HG03108 (cell line): ENCODE measurements around the gene CALCOCO2.
"Not testable (repeated sequence)": the region's sequence is repeated elsewhere in the genome, so short reads cannot be mapped to it uniquely, and the experiment has no call there.

Source experiments
- ATAC-seq: cut with Tn5 transposase; IDR thresholded peaks from one replicate; pipeline ENCODE4 v1.9.1; 2021; ENCODE audit warnings: moderate library complexity; ENCODE audit not compliant: unreplicated experiment

Gene CALCOCO2

DNA sequence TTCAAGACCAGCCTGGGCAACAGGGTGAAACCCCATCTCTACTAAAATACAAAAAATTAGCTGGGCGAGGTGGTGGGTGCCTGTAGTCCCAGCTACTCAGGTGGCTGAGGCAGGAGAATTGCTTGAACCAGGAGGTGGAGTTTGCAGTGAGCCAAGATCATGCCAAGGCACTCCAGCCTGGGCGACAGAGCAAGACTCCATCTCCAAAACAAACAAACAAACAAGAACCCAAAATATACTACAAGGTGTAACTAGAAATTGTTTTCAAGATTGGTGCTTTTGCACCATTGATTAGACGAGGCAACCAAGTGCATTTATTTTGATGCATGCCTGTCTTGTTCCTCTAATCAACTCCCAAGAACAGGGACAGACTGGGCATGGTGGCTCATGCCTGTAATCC lies 41.6 kb downstream of the CALCOCO2 start:
- ATAC-seq, result not testable (repeated sequence)

GRCh38 chr17:48873209-48873608 lies 42.4 kb downstream of the CALCOCO2 start:
- no peak for ATAC-seq

- no peak for ATAC-seq
Measured at GRCh38 chr17:48873696-48874443, 43.0 kb downstream of the CALCOCO2 start.

GRCh38 chr17:48878920-48879898 lies 48.4 kb downstream of the CALCOCO2 start:
- no peak for ATAC-seq

DNA sequence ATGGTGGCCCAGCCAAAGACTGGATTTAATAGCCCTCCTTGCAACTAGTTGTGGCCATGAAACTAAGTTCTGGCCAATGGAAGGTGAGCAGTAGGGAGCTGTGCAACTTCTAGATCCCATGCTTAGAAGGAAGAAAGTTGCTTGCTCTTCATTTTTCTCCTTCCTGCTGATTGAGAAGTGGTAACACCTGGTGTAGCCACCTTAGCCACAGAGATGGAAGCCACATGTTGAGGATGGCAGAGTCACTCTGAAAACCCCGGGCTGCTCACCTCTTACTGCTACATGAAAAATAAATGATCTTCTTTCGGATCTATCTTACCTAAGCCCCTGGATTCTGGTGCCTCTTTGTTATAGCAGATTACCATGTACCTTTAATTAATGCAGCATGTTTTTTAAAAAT lies 51.4 kb downstream of the CALCOCO2 start:
- no peak for ATAC-seq

DNA sequence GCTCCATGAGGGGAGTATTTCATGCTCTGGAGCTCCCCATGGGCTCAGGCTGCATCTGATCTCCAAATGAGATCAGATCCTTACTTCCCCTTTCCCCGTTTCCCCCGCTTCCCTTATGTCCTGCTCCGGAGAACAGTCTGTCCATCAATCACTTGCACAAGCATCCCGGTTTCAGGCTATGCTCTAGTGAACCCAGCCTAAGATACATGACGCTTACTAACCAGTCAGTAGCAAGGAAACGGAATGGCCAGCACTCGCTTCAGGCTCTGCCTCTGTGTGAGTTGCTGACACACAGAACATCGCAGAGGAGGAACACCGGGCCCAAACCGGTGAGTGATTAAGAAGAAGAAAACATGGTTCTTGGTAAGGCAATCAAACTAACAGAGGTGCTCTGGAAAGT lies 52.3 kb downstream of the CALCOCO2 start:
- no peak for ATAC-seq

DNA sequence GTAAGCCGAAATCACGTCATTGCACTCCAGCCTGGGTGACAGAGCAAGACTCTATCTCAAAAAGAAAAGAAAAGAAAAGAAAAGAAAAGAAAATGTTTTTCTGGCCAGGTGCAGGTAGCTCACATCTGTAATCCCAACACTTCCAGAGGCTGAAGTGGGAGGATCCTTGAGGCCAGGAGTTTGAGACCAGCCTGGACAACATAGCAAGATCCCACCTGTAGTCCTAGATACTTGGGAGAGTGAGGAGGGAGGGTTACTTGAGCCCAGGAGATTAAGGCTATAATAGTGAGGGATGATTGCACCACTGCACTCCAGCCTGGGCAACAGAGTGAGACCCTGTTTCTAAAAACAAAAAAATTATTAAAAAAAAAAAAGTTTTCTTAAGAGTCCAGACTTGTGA lies 59.3 kb downstream of the CALCOCO2 start:
- ATAC-seq, result no peak

DNA sequence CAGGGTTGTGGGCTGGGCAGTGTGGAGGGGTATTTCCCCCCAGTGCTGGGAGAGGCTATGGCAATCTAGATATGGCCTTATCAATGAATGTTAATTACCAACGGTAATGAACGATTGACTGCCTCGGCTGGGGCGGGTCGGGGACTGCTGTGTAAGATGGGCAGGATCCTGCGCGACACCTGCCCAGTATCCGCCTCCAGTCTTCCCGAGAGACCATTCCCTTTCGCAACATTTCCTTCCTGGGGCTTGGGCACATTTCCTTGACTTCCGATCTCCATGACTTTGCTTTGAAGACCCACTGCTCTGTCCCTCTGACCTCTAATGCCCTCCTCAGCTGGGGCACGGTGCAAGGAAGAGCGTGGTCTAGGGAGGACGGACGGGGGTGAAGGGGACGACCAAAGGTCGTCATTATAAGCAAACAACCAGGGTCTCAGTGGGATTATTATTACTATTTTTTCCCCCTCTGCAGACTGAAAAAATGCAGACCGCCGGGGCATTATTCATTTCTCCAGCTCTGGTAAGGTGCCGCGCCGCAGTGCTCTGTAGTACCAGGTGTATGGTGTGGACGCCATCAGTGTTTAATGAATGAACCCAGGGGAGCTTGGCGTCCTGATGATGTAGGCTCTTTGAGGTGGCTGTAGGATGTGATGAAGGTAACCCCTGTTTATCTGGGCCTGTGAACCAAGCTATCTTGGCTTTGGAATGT lies 62.3 kb downstream of the CALCOCO2 start:
- ATAC-seq, result no peak

- no peak for ATAC-seq
Measured at GRCh38 chr17:48893646-48894508, 63.0 kb downstream of the CALCOCO2 start.

GRCh38 chr17:48894886-48895285 lies 64.1 kb downstream of the CALCOCO2 start:
- no peak for ATAC-seq

DNA sequence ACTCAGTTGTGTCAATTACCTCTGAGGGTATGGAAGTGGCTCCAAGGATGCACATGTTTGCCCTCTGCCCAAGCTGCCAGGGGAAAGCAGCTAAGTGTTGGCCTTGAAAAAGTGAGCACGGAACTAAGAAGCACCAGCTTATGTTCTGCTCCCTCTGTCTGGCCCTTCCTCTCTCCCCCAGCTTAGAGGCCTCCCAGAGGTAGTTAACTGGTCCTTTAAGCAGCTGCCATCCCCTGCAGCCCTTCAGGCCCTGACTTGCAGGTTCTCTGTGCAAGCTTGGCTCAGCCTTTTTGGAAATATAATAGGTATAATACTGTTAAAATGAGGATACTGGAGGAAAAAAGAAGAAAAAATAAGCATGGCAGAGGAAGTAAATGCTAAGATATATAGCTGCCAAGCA lies 70.4 kb downstream of the CALCOCO2 start:
- no peak for ATAC-seq

DNA sequence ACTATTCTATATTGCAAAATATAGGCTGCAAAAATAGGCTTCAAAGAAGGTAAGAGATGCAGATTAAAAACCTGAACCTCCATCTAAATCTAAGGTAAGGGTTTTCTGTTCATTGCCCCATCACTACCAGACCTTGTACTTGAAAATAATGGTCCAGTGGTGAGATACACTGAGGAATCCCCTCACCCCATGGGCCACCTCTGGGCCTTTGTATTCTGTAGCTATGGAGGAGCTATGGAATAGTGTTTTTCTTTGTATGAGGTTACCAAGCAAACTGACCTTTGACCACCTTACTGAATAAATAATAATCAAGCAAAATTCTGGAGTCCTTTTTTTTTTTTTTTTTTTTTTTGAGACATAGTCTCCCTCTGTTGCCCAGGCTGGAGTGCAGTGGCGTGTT lies 72.6 kb downstream of the CALCOCO2 start:
- ATAC-seq, result no peak

DNA sequence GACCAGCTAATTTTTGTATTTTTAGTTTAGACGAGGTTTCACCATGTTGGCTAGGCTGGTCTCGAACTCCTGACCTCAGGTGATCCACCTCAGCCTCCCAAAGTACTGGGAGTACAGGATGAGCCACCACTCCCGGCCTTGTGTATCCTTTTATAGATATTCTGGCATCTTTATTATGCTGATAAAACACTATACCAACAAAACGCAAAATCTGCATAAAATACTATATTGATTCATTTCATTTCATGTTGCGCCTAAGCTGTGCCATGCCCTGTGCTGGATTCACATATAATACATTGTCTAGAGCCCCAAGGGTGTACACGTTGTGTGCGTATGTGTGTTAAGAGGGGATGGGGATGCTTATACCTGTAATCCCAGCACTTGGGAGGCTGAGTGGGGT lies 73.6 kb downstream of the CALCOCO2 start:
- ATAC-seq, result no peak

- no peak for ATAC-seq
Measured at GRCh38 chr17:48905987-48906515, 75.2 kb downstream of the CALCOCO2 start.

- no peak for ATAC-seq
Measured at GRCh38 chr17:48907713-48908046, 76.8 kb downstream of the CALCOCO2 start.

GRCh38 chr17:48908047-48908843 lies 77.4 kb downstream of the CALCOCO2 start, which contains the start of gene UBE2Z:
TSS of gene UBE2Z (plus strand) at chr17:48908407. CDS start at chr17:48908504, 97 bp downstream.
- peak; percentile 77 for ATAC-seq

DNA sequence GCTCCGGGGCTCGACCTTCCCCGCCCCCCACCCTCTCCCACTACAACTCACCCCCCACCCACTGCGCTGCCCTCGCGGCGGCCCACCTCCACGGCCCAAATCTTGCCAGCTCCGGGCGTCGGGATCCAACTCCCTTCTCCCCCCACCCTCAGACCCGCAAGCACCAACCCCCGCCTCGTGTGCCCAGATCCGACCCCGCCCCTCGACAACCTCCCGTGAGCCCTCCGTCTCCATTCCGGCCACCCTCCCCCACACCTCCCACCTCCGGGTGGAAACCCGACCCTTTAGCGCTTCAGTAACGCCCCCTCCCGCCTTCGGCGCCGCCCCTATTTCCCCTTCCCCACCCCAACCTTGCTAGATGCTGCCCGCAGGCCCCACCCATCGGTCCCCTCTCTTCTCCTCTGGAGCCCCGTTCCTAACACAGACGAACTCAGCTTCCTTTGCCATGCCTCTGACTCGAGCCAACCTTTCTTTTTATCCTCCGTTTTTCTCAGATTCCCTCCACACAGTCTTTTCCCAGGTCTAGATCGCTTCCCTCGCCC lies 78.1 kb downstream of the CALCOCO2 start:
- peak; percentile 28 for ATAC-seq

DNA sequence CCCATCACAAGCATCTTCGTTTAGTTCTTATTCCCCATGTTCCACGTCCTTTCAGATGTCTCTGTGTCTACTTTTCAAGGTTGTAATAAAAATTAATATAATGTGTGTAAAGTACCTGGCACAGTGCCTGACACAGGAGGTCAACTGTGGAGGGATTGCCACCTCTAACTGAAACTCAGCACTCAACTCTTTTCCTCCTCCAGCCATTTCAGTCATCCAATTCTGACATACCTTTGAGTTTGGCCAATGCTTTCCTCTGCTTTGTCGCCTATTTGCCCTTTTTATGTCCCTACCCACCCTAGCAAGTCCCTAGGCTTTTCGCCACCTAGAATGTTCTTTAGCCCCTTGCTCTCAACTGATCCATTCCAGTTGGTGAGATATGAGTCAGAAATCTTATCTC lies 78.9 kb downstream of the CALCOCO2 start:
- no peak for ATAC-seq

DNA sequence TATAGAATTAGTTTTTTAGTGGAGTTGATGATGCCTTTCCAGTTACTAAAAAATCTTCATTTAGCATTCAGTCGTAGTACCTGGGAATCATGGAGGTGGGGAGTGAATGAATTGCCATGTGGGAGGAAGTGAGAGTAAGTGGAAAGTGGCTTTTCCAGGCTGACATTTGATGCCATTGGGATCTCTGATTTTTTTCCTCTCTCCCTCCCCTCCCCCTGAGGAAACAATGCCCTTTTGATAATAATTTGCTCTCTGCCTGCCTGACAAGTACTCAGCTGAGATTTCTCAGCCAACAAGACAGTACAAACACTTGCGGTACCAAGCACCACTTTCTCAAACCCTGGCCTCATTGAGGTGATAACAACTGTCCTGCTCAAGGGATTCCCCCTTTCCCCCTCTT lies 79.5 kb downstream of the CALCOCO2 start:
- no peak for ATAC-seq
